SW480 (cell line): ENCODE measurements around the gene PLCL1.

ENCODE experiments used
- DNase-seq: peaks from one replicate; pipeline ENCODE4 v3.0.0-alpha.2; 2016; ENCODE audit warnings: low spot score

Gene PLCL1

GRCh38 chr2:197888321-197888720, 83.9 kb downstream of the PLCL1 start:
- no peak for DNase-seq

GRCh38 chr2:197889041-197889440, 84.6 kb downstream of the PLCL1 start:
- DNase-seq, result no peak

- DNase-seq, result no peak
These were observed 85.8 kb downstream of the PLCL1 start for GRCh38 chr2:197890168-197890567.

GRCh38 chr2:197891897-197892442, 87.6 kb downstream of the PLCL1 start:
- DNase-seq, result no peak

DNA sequence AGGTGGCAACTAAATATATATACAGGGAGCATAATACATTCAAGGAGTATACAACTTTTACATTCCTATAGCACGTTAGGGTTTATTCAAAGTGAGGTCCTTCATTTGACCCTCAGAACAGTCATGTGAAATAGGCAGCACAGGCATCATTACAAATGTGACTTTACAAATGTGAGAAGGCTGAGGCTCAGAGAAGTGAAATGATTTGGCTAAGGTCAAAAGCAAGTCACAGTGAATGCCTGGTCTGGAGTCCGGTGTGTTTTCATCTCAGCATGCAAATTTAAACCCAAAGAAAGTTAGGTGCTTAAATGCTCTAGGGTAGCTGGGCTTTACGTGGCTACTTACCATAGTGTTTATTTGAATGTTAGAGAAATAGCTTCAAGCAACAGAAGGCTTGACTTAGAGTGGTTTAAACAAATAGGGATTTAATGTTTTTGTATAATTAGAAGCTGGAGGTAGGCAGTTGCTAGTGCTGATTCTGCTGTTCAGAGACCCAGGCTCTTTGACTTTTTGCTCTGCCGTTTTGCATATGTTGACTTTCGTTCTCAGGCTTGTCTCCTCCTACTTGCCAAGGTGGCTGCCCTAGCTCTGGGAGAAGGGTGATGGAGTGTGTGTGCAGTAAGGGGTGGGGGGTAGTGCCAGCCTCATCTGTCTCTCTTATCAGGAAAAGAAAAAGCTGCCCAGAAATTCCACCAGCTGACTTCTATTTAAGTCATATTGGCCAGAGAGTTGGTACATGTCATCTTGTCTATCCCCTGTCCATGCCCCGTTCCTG, 89.2 kb downstream of the PLCL1 start:
- DNase-seq, result no peak

GRCh38 chr2:197894751-197895274, 90.4 kb downstream of the PLCL1 start:
- no peak for DNase-seq

DNA sequence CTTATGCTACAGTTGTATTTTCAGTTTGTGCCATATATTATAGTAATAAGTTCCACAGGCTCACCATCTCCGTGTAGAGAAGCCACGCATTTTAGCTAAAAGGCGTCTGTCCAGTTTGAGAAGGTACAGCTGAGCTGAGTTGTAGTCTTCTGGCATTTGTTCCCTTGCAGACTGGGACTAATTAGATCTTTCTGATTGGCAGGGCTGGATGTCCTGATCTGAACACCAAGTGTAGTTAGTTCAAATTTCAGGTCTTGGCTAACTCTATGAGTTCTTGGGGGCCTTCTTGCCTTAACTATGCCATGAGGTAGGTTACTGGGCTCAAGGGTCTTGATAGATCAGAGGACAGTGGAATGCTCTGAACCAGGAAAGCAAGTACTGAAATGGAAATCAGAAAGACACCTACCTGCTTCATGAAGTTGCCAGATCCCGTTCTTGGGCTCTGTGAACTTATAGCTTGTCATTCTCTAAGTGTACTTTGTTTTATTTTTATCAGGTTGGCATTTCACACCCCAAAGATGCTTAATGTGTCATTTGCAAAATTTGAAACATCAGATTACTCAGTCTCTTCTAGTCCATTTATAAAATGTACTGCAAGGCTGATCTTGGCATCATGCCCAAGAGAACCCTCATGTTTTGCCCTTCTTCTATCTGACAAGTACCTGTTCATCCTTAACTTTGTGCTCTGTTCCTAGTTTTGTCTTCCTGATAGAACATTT, 93.7 kb downstream of the PLCL1 start:
- no peak for DNase-seq

DNA sequence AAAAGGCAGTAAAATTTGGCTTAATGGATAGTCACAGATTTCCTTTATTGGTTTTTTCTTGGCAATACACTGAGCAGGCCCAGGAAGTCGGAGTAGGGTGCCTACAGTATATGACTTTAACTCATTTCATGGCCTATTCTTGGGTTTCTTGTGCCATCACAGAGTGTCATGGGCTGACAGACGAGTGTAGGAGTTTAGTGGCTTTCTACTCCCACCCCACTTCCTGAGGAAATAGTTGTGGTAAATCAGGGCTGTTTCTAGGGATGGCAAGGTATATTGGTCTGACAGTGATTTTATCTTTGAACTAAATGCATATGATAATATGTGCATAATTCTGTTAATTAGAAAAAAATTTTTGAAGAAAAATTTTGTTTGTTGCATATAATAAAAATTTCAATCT, 100.1 kb downstream of the PLCL1 start:
- DNase-seq, result no peak

DNA sequence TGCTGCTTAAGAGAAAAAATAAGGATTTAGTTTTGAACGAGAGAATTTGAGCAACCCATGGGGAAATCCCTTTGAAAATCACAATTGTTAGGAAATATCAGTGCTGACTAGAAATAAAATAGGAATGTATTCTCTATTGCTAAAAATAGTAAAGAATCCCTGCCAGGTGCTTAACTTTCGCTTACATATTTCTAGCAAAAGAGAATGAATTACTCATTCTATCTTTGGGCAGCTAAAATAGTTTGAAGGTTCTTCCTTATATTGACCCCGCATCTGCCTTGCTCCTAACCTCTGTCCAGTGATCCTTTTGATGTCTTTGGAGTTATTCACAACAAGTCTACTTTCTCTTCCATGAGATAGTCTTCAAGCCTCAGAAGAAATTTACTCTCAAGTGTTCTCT, 103.8 kb downstream of the PLCL1 start:
- no peak for DNase-seq

DNA sequence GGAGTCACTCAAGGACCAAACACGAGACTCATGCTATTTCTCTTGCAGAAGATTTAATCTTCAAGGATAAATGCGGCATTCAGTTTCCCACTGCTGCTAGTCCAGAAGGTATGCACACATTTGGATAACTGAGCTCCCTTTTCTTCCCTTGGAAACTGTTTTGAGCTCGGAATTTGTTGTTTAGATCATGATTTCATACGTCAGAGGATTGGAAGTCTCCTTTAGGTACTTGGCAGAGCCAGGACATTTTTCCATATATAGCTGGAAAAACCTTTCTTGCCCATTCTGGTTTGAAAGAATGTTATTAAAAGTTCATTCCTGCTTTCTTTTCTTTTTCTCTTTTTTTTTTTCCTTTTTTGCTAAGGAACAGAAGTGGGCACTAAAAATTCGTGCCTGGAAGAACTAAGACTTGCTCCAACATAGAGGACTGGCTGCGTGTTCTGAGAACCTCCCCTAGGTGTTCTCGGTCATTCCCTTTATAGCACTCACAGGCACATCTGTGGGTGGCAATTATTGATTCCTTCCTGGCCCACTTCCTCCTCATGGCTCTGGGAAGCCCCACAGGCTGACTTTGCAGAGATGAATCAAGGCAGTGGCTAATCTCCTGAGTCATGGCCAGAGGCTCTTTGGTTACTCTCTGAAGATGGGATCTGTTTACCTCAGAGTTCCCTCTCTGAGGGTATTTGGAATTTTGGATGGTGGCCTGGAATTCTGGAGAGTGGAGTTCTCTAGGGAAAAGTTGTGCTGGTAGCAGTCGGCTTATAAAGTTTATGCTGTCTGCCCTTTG, 104.8 kb downstream of the PLCL1 start:
- DNase-seq, result no peak

GRCh38 chr2:197911667-197912066, 107.3 kb downstream of the PLCL1 start:
- DNase-seq, result no peak

DNA sequence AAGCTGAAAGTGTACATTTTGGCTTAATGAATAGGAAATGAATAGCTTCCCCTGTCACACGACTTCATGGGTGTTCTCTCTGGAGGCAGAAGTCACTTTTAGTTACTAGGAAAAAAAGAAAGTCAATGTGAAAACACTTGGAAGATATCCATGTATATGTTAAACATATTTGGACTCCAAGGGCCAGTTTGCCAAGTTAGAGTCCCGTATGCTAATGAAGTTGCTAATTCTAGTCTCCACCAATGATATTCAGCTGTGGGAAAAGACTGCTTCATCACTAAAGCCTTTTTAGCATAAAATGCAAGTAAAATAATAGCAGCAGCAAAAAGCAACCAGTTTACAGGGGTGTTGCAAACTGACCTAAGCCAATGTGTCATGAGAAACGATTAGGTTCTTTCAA, 108.7 kb downstream of the PLCL1 start:
- no peak for DNase-seq

DNA sequence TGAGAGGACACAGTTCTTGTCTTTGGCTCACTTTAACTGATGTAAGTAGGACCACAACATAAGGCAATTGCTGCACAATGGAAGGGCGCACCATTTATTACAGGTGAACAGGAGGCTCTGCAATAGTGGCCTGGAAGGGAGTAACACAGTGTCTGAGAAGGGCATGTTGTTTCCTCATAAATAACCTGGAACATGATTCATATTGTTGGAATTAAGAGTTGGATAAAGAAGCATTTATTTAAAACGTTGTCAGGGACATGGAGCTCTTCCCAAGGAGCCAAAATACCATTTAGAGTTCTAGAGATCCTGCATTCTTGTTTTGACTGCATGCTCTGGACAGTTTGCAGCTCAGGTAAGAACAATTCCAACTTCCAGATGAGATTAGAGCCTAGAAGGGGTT, 110.4 kb downstream of the PLCL1 start:
- no peak for DNase-seq

GRCh38 chr2:197915548-197916265, 111.3 kb downstream of the PLCL1 start:
- no peak for DNase-seq

DNA sequence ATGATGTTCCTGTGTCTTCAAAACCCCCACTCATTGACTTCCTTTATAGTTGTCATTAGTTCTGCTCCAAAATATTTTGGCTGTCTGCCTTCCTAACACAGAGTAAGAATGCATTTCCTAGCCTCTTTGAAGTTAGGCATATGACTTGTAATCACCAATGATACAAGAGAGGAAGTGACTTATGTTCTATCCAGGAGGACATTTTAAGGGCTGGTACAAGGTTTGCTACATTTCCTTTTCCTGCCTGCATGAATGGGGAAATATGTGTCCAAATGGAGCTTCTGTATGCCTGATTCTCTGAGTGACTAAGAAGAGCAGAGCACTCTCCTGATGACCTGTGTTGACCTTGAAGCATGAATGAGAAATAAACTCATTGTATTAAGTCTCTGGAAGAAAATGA, 115.1 kb downstream of the PLCL1 start:
- DNase-seq, result no peak

DNA sequence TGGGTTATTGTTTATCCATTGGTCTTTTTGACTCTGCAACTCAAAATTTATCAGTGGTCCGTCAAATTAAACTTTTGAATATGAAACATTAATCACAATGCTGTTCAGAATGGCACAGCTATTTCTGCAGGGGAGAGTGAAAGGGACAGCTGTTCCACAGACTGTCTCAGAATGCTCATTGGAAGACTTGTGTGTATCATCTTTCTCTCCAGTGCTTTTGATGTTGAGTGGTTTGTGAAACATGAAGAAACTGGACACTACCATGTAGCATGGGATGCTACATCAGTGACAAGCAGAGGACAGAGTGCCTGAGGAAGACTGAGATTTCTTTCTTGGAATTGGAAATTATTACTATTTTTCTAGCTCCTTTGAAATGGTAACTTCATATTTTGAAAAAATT, 115.7 kb downstream of the PLCL1 start:
- no peak for DNase-seq

DNA sequence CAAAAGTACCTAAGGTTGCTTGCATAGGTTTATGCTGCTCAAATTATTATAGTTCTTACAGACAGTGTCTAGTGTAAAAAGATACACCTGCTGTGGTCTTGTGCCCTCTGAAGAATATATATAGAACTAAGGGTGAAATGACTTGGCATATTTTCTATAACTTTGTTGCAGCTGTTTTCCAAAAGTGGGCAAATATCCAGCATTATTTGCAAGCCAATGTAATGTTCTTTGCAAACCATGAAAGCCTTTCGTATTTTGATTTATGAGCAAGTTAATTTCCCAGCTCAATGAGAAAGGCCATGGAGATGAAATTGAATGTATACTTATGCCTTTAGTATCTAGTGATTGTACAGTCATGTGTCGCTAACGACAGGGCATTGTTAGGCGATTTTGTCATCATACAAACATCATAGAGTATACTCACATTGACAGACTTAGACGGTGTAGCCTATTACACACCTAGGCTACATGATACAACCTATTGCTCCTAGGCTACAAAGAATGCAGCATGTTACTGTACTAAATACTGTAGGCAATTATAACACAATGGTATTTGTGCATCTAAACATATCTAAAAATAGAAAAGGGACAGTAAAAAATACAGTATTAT, 116.3 kb downstream of the PLCL1 start:
- DNase-seq, result no peak

GRCh38 chr2:197924483-197924882, 120.1 kb downstream of the PLCL1 start:
- no peak for DNase-seq

GRCh38 chr2:197925204-197925603, 120.8 kb downstream of the PLCL1 start:
- DNase-seq, result no peak

- DNase-seq, result no peak
These were observed 121.6 kb downstream of the PLCL1 start for GRCh38 chr2:197925976-197926375.

- DNase-seq, result no peak
These were observed 122.3 kb downstream of the PLCL1 start for GRCh38 chr2:197926673-197927072.
